GM18909 (cell line): Measurements from ENCODE around the gene FYCO1.

Experiments used
- ATAC-seq: cut with Tn5 transposase; IDR thresholded peaks from one replicate; pipeline ENCODE4 v1.9.1; 2021; ENCODE audit warnings: mild to moderate bottlenecking; ENCODE audit not compliant: unreplicated experiment, poor library complexity

FYCO1 gene

DNA sequence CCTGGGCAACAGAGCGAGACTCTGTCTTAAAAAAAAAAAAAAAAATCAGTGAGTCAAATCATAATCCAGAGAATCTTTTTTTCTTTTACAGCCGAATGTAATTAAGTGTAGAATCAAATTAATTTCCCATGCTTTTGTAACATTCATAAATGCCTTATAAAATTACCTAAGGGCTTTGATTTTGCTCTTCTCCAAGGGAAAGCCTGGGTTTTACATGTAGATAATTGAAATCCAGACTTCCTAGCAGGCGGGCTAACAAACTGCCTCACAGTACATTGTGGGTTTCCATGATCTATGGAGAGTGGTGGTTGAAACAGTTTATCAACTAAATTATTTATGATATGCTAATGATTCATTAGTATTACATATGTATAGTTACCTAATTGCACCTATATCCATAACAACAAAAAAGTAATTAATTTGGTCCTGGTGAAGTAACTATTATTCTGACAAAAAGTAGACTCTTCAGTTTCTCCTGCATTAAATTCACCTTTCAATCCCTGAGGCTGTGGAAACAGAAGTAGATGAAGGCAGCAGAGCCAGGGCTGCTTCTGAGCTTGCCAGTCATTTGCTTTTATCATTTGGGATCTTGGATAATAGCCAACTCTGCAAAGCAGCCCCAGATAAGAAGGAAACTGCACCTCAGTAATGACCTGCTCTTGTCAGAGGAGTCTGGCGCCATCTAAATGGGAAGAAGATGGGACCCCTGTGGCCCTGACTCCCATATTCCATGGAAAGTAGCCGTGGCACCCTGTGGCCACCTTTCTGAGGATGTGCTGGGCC lies 99.7 kb downstream of the FYCO1 start:
- ATAC-seq, result no peak

DNA sequence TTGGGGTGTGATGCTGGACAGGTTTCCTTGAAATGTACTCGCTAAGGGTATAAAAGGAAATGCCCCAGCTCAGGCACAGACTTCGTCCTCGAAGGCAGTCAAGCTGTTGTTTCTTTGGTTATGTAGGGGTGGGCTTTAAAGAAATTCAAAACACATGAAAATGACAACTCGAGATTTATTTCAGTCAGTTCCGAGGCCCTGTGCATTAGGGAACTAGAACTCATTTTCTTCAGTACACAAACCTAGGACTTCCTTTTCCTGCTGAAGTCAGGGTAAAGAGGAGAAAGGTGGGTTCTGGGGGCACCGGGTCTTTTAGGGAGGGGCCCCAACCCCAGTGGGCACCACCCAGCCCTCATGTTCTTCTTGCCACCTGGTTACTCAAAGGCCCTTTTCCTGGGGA lies 101.6 kb downstream of the FYCO1 start:
- ATAC-seq, result no peak

DNA sequence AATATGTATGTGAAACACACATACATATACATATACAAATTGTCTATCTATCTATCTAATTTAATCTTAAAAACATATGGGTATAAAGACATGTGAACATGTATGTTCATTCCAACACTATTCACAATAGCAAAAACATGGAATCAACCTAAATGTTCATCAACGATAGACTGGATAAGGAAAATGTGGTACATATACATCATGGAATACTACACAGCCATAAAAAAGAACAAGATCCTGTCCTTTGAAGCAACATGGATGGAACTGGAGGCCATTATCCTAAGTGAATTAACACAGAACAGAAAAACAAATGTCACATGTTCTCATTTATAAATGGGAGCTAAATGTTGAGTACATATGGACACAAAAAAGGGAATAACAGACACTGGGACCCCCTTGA lies 103.5 kb downstream of the FYCO1 start:
- no peak for ATAC-seq

DNA sequence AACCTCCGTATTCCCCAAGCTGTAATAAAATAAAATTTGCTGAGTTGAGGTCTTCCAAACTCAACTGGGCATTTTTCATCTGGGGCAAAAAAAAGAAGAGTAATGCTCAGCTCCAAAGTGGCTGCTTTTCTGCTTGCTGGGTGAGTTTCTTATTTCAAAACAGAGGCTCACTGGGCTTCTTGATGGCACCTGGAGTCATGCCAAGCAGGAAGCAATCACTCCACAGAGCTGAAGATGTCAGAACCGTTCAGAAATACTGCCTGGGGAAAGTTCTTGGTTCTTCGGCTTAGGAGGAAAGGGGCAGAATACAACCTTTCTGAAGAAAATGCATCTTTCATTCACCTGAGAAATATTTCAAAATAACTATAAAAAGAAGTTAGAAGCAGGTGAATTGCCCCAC lies 105.2 kb downstream of the FYCO1 start:
- ATAC-seq, result no peak

DNA sequence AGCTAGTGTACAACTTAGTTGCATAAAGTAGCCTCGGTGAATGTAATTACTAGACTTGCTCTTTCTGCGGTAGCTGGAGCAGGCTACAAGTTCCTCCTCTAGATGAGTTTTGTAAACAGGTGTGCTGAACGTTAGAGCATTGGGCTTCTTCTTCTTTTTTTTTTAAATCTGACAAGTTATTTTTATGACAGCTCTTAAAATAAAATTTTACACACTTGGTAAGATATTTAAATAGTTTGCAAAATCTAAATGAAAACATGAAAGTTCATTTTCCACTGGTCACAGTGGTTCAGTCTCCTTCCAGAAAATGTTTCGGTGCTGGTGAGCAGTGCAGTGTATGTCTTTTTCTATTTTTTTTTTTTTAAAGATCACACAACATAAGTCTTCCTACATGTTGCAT lies 106.3 kb downstream of the FYCO1 start:
- no peak for ATAC-seq

DNA sequence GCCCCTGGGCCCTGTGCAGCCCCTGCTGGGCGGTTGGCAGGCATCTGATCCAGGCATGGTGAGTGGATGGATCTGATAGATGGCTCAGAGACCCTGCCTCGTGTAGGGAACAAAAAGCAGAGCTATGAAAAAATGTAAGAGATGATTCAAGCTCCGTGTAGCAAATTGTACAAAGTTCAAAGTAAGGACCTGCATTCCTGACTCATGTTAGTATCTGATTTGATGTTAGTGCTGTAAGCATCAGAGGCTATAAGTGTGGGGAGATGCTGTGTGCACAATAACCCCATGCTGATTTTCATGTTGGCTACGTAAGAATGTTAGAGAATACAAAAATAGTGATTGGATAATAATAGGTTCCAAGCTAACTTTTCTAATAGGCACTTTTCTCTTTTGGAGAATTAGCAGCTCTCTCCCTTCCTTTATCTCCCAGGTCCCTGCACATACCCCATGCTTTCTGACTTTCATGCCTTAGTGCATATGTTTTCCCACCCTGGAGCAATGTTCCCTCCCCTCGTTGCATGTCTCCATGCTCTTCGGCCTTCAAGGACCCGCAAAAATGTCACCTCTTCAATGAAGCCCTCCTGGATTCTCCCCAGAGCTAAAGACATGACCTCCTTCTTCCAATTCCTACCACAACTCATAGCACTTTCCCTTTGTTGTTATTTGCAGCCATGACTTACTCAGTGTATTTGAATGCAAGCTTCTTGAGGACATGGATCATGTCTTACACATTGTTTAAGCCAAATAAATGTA lies 107.7 kb downstream of the FYCO1 start:
- ATAC-seq, result no peak

DNA sequence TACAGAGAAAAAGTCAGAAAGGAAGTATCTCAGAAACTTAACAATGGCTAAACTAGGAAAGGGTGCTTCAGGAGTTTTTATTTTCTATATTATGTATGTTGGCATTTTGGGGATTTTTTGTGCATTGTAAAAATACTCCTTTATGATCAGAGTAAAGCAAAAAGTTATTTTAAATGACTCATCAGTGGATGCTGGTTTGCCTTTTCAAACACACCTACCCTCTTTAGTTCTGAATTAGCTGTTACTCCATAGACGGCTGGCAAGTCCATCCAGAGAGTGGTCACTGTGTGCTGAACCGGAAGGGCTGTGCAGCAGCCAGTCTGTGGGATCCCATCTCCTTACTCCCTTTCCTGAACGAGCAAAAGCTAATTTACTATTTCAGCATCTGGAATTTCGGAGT lies 108.3 kb downstream of the FYCO1 start:
- no peak for ATAC-seq

DNA sequence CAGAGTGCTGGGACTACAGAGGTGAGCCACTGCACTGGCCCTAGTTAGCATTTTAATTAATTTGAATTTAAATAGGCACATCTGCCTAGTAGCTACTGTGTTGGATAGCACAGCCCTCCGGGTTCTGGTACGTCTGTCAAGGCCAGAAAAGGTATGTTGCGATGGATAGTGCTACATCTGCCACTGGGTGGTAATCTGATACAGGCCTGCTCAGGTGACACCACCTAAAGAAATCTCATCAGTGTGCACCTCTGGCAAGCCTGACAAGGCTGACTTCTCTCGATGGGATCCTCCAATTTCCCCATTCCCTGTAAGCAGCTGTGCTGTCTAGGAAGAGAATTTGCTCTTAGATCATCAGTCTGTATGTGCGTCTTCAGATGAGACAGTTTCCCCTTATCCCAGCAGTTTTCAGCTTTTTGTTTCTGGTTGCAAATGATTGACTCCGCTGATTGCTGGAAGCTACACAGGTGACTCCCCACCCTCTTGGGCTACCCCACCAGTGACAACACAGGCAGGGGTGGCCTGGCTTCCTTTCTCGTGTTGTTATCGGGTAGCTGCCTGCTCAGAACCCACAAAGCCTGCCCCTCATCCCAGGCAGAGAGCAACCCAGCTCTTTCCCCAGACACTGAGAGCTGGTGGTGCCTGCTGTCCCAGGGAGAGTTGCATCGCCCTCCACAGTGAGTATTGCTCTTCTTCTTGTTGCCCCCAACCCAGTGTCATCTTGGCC lies 109.5 kb downstream of the FYCO1 start, which contains the start of gene CCR9:
Gene CCR9 (plus strand): TSS at position 565 of the 727 bp plus-strand sequence. CDS start 8,391 bp downstream, outside the sequence.
- no peak for ATAC-seq

DNA sequence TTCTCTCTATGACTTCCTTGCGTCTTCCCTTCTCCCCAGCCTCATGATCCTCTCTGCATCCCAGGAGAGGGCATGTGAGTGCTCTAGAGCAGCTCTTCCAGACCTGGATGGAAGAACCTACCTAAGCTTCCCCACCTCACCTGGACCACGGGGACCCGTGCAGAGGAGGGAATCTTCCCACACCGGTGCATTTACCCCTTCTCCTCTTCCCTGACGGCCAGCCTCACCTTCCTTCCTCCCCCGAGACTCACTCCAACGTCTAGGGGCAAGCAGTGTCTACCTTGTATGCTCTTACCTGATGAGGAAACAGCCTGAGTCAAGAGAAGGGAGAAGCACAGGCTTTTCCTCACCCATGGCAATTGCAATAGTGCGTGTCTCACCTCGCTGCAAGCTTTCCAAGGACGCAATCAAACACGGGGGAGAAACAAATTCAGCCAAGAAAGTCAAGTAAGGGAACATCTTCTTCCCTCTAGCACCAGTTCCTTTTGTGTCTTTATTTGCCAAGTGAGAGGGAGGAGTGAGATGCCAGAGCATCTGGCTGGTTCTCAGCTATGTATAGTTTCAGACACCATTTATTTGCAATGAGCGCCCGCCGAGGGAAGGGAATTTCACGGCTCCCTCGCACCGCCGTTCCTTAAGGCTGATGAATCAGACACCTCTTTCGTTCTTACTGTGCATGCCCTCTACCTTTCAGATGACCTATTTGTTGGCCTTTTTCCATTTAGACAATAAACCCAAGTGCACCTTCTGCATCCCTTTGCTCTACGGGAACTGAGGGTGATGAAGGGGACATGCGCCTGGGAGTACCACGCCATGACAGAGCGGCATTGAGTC lies 111.0 kb downstream of the FYCO1 start:
- ATAC-seq, result no peak

DNA sequence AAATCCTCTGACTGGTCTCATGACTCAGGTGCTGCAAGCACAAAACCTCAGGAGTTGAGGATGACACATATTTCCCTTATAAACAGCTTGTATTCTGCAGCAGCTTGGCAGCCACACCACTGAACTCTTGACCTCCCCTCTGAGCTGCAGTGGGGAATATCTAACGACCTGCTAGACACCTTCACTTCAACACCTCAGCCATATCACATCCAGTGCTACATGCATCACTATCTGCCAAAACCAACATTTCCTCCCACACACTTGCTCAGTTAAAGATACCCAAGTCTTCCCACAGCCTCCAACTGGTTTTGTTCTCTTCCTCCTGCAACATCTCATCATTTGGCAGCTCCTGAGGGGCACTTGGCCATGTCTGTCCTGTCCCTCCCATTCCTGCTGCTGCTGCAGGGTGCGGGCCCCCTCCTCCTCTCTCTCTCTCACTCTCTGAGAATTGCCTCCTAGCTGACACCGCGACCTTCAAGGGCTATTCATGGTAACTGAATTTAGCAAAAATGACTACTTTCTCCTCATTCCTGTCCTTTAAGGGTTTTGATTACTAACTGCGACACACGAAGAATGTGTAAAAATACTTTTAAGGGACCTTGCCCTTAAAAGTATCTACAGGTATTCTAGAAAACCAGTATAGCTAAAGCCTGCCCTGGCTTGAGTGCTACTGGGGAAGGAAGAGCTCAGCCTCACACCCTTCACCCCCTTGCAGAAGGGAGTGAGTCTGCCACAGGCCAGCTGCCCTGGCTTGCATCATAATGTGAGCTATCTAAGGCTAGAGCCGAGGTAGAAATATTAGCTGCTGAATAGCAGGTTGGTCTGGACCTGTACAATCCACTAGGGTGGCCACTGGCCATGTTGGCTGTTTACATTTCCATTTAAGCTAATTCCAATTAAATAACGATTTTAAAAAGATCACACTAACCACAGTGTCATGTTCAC lies 114.3 kb downstream of the FYCO1 start:
- no peak for ATAC-seq

DNA sequence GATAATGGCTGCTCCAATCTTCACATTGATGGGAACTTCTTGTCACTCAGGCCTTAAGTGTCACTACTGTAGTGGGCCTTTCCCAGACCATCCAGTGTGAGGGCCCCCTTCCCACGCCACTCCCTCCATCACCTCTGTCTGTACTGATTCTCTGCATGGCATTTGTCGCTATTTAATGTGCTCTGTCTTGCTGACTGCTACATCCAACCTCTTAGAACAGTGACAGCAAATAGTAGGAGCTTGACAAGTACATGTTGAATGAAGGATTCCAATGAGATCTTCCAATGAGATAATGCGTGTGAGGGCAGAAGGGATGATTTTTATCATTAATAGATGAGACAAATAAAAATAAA lies 114.9 kb downstream of the FYCO1 start:
- ATAC-seq, result no peak

DNA sequence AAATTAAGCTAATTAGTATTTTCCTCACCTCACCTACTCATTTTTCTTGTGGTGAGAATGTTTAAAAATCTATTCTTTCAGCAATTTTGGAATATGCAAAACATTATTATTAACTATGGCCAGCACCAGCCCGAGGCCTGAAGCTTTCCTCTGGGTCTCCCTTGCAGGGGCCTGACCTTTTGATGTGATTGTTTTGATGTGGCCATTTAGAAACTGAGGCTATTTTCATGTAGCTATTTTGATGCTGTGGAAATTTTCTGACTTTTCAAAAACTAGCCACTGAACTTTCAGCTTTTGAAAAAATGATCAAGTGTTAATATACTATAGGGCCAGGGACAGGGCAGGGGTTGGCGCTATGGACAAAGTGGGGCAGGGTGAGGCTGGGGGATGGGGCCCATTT lies 117.5 kb downstream of the FYCO1 start:
- no peak for ATAC-seq

DNA sequence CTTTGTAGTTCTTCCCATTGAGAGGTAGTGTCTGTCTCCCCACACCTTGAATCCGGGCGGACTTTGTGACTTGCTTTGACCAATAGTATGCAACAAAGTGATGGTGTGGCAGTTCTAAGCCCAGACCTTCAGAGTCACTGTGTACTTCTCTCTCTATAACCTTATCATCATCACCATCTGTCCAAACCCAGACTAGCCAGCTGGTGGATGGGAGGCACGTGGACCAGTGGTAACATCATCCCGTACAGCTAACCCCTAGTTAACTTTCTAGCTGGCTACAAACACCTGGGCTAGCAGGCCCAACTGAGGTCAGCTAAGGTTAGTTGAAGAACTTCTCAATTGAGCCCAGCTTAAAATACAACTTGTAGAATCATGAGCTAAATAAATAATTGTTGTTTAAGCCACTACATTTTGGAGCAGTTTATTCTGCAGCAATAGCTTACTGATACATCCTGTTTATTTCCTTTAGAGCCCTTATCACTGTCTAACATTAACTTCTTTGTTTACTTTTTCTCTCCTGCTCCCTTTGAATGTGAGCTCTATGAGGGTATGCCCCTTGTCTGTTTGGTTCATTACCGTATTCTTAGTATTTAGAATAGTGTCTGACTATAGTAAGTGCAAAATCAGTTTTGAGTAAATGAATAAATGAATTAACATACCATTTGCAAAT lies 120.8 kb downstream of the FYCO1 start:
- no peak for ATAC-seq

DNA sequence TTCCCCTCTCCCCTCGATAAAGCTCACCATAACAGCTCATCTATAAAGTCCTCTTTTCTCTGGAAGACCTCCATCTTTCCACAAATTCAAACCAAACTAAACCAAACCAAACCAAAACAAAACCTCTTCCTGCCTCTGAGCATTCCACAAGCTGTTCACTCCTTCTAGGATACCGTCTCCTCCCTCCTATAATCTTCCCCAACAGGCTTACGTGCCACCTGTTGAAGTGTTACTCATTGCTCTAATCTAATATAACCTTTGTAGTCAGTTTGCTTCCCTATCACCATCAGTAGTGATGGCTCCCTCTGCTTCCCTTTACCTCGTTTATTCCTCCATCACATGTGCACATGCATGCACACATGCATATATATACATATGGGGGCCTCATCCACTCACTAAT lies 122.0 kb downstream of the FYCO1 start:
- no peak for ATAC-seq

DNA sequence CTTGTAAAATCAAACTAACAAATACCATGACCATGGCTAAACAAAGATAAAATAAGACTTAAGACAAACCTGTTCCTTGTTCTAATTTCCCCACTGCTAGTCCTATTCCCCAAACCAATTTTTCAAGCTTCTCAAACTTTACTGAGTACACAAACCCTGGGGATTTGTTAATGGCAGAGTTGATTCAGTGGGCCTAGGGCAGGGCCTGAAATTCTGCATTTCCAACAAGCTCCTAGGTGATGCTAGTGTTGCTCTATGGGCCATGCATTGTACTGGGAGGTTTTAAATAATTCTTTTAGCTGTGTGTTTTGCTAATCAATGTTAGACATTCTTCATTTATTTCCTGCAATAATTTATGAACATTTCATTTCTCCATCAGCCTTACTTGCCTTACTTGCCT lies 122.6 kb downstream of the FYCO1 start:
- ATAC-seq, result no peak

DNA sequence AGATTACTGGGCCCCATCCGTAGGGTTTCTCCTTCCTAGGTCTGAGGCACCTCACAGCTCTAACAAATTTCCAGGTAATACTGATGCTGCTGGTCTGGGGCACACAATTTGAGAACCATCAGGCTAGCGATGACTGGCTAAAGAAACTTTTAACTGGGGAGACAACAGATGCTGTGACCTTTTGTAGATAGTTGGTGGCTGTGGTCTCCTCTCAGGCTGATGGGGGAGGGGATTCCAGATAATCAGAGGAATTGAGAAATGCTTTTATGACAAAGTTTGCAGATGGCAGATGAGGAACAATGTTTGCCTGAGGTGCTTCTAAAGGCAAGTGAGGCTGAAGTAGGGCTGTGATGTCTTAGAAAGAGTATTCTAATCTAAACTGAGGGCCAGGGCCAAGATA lies 123.1 kb downstream of the FYCO1 start:
- no peak for ATAC-seq

DNA sequence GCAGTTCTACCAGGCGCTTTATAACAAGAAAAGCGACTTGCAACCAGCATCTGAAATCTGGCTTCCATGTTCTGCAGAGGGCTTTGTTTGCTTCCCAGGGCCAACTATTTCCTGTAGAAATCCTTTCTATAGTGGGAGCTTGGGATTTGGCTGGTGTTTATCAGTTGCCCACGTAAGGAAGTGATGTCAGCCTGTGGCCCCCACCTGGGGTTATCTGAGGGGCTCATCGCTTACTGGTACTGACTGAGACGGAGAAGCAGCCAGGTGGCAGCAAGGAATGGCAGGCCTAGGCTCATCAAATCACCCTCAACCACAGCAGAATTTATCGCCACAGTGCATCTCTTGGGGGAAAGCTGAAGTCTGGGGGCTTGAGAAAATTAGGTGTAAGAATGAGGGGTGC lies 123.8 kb downstream of the FYCO1 start:
- no peak for ATAC-seq

DNA sequence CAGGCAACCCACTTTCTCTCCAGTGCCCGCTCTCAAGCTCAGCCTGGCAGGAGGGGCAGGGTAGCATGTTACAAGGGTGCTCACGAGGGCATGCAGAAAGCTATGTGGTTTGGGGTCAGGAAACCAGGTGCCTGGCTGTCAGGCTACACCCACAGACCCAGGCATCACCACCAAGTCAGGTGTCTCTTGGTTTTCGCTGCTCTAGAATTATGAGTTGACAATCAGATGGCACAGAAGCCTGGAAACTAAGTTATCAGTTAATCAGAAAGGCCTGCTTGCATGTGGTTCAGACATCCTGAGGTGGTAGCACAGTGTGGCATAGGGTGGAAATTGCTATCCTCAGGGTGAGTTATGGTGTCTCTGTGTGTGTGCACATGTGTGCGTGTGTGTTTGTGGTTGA lies 125.5 kb downstream of the FYCO1 start:
- no peak for ATAC-seq

DNA sequence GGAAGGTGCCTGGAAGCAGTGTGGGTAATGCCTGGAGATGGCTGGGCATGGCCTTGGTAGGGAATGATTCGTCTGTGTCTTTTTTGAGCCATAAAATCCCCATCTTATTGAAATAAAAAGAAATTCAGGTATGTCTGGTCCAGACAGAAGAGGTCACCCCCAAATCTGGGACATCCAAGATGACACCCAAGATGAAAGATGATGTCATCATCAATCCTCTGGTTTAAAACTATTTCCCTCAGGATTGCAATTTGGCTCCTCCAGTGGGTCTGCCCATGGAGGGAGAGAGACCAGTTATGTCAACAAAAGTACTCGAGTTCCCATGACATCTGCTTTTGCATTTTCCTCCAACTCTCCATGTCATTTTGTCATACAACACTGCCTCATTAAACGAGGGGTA lies 126.0 kb downstream of the FYCO1 start:
- no peak for ATAC-seq
